K562 (cell line): Measurements from ENCODE around the gene ARMS2.

Experiments
- CBX2 ChIP-seq: fragments of 200-600 bp; sonication (generic); IDR thresholded peaks from one replicate; pipeline ENCODE4 v1.6.1; 2012; ENCODE audit warnings: mild to moderate bottlenecking, low read length, inconsistent platforms; ENCODE audit not compliant: insufficient read depth, poor library complexity, severe bottlenecking
- CTCF ChIP-seq, 3 experiments: IDR thresholded peaks in 2 of 3; conservative IDR thresholded peaks in 1 of 3; 2 replicates each; pipeline ENCODE4 v1.5.1; 2011 to 2012; ENCODE audit warnings: low read length in 3 of 3, mild to moderate bottlenecking in 3 of 3, control low read depth in 2 of 3, improper control_type of control experiment in 1 of 3, inconsistent platforms in 1 of 3, low read depth in 1 of 3, mixed read lengths in 1 of 3, moderate library complexity in 1 of 3; ENCODE audit not compliant: insufficient read depth in 2 of 3
- FOXP4 ChIP-seq: sonication (generic); formaldehyde crosslinking; IDR thresholded peaks from 2 replicates; pipeline ENCODE4 v1.8.0; 2022; ENCODE audit warnings: mild to moderate bottlenecking, missing genetic modification reagents, borderline replicate concordance
- KAT2B ChIP-seq: IDR thresholded peaks from one replicate; pipeline ENCODE4 v1.6.1; 2012; ENCODE audit warnings: low read depth, mild to moderate bottlenecking, control low read depth, inconsistent platforms, low read length, moderate library complexity
- MAX ChIP-seq: sonication (generic); formaldehyde crosslinking; IDR thresholded peaks from 2 replicates; pipeline ENCODE4 v1.9.0; 2022; ENCODE audit warnings: mild to moderate bottlenecking, missing genetic modification reagents
- POLR2A ChIP-seq: fragments of 450-650 bp; conservative IDR thresholded peaks from 2 replicates; pipeline ENCODE4 v1.6.1; 2016
- SIN3A ChIP-seq, 2 experiments: fragments of 150-350 bp in 1 of 2; IDR thresholded peaks; 2 replicates each; pipeline ENCODE4 v1.6.1; 2011 to 2016; ENCODE audit warnings: borderline replicate concordance in 2 of 2, low read depth in 2 of 2, low read length in 2 of 2, mild to moderate bottlenecking in 2 of 2, moderate library complexity in 2 of 2; ENCODE audit not compliant: control insufficient read depth in 1 of 2
- SUPT5H ChIP-seq: fragments of 450-650 bp; IDR thresholded peaks from 2 replicates; pipeline ENCODE4 v1.6.1; 2016
- TEAD4 ChIP-seq, 2 experiments: sonication (generic) in 1 of 2; formaldehyde crosslinking in 1 of 2; IDR thresholded peaks; 2 replicates each; pipeline versions ENCODE4 v1.6.1 to v1.8.0; 2012 to 2022; ENCODE audit warnings: borderline replicate concordance in 1 of 2, inconsistent platforms in 1 of 2, low read length in 1 of 2, mild to moderate bottlenecking in 1 of 2, missing genetic modification reagents in 1 of 2

- TF ChIP-seq MAX (CRISPR knock-in tag), result no peak
- no peak for TF ChIP-seq POLR2A
- TF ChIP-seq SUPT5H, result no peak
- no peak for TF ChIP-seq TEAD4 (IDR thresholded peaks at IDR 0.05; ENCODE audit: low read length)
- TF ChIP-seq TEAD4 (CRISPR knock-in tag; IDR thresholded peaks at IDR 0.05; ENCODE audit: borderline replicate concordance), result no peak
- no peak for TF ChIP-seq FOXP4 (CRISPR knock-in tag)
- TF ChIP-seq SIN3A (IDR thresholded peaks at IDR 0.05; ENCODE audit: borderline replicate concordance in 2 of 2, control insufficient read depth in 1 of 2, low read depth in 2 of 2, low read length in 2 of 2), result no peak
- TF ChIP-seq CBX2, result no peak
- TF ChIP-seq CTCF (IDR thresholded peaks at IDR 0.05 in 2 of 3, conservative IDR thresholded peaks at IDR 0.05 in 1 of 3; ENCODE audit: insufficient read depth in 2 of 3, low read depth in 1 of 3, low read length in 3 of 3), result no peak
- TF ChIP-seq KAT2B, result no peak
Measured at GRCh38 chr10:122417667-122418066, 36.8 kb upstream of the ARMS2 start.
